Esophagus (tissue), 2 donors: ENCODE results near the gene PPM1H. TPM values are rescaled to one million over a fixed set of nuclear protein-coding genes. Genes with fewer than 3 reads are reported as not detected.
A peak's percentile ranks its signal among the peaks of the same experiment; 100 is the strongest.
"Not testable (repeated sequence)": the region's sequence is repeated elsewhere in the genome, so short reads cannot be mapped to it uniquely, and the experiment has no call there.

Source experiments
- H3K27ac ChIP-seq, 2 donors: one replicate each; pipeline ENCODE4 v1.5.1; 2013; ENCODE audit warnings: low read depth in 2 of 2, mild to moderate bottlenecking in 2 of 2, inconsistent platforms in 1 of 2, low read length in 1 of 2, moderate library complexity in 1 of 2
- H3K27me3 ChIP-seq, 2 donors: one replicate each; pipeline ENCODE4 v1.6.1; 2013; ENCODE audit warnings: low read length in 2 of 2, control low read depth in 1 of 2, mild to moderate bottlenecking in 1 of 2; ENCODE audit not compliant: insufficient read depth in 2 of 2, control insufficient read depth in 1 of 2
- H3K36me3 ChIP-seq, 2 donors: one replicate each; pipeline ENCODE4 v1.6.1; 2013; ENCODE audit warnings: low read length in 1 of 2; ENCODE audit not compliant: control insufficient read depth in 2 of 2, insufficient read depth in 2 of 2
- H3K4me1 ChIP-seq, 2 donors: one replicate each; pipeline ENCODE4 v1.6.1; 2013; ENCODE audit warnings: low read length in 1 of 2; ENCODE audit not compliant: control insufficient read depth in 2 of 2, insufficient read depth in 2 of 2
- H3K4me3 ChIP-seq, 2 donors: one replicate each; pipeline ENCODE4 v1.5.1; 2013; ENCODE audit warnings: low read length in 2 of 2, mild to moderate bottlenecking in 2 of 2, low read depth in 1 of 2, moderate library complexity in 1 of 2
- H3K9me3 ChIP-seq, 2 donors: one replicate each; pipeline ENCODE4 v1.6.1; 2013; ENCODE audit warnings: mild to moderate bottlenecking in 2 of 2, low read depth in 1 of 2, low read length in 1 of 2, moderate library complexity in 1 of 2; ENCODE audit not compliant: control insufficient read depth in 2 of 2, insufficient read depth in 1 of 2
- WGBS, 2 donors: extraction: QIAGEN DNeasy Blood & Tissue Kit; methylation state at CpG; one replicate each; pipeline ENCODE4 v1.1.7; 2013; 5-methylcytosine and 5-hydroxymethylcytosine counted together
- polyA plus RNA-seq, 2 donors: library from polyadenylated mRNA; stranded (reverse); fragments of 200-250 nt; gene quantifications; one replicate each; pipeline ENCODE4 v1.2.3, GENCODE V29; 2013
- donor health status: healthy with polysubstance abuse.
- donor health status: Bipolar disorder and iron deficiency.

Gene PPM1H
- polyA plus RNA-seq, 2 donors: 0.04 to 0.09 TPM

GRCh38 chr12:62948123-62948522 is 13.2 kb upstream of the PPM1H start:
- no peaks in the 10 kb centered on the region for H3K9me3 ChIP-seq
- no peaks in the 10 kb centered on the region for H3K4me1 ChIP-seq
- no peak overlapping the region for H3K4me3 ChIP-seq
- no peak overlapping the region for H3K27ac ChIP-seq
- no peaks in the 10 kb centered on the region for H3K36me3 ChIP-seq
- H3K27me3 ChIP-seq: no peaks in the 10 kb centered on the region
- 90 to 100% methylated on average over 1 of the region's 1 CpG for WGBS, 2 donors

DNA sequence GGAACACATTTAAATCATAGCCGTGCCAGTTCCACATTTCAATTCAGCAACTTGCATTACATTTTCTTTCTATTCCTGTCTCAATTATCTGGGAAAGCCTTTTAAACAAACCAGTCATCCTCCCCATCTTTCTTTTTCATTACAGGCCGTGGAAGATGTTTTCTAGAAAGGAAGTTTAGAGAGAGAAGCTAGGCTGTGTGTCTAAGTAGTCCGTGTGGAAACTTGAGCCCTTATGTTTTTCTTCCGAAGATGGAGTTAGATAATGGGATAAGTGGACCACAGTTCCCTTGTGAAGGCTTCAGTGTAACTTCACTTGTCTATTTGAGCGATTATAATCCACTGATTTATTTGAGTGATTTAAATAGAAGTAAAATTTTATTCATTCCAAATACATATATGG is 12.4 kb upstream of the PPM1H start:
- H3K4me3 ChIP-seq: no peak overlapping the region
- no peak overlapping the region for H3K27ac ChIP-seq
- WGBS, 2 donors: 78 to 86% methylated on average over 5 of the region's 5 CpGs
- no peaks in the 10 kb centered on the region for H3K4me1 ChIP-seq
- no peaks in the 10 kb centered on the region for H3K27me3 ChIP-seq
- H3K36me3 ChIP-seq: no peaks in the 10 kb centered on the region
- H3K9me3 ChIP-seq: no peaks in the 10 kb centered on the region

- Histone ChIP-seq H3K36me3 (no peaks in the 10 kb centered on the region), H3K9me3 (no peaks in the 10 kb centered on the region), H3K27me3 (no peaks in the 10 kb centered on the region), H3K4me1 (no peaks in the 10 kb centered on the region), H3K4me3 (no peak overlapping the region), H3K27ac (no peak overlapping the region)
- WGBS, 2 donors: 68 to 69% methylated on average over 3 of the region's 3 CpGs
Measured at GRCh38 chr12:62943779-62944395, 8.9 kb upstream of the PPM1H start.

- H3K27ac ChIP-seq, H3K9me3 ChIP-seq, H3K27me3 ChIP-seq, H3K36me3 ChIP-seq, H3K4me1 ChIP-seq, H3K4me3 ChIP-seq: not testable (repeated sequence)
- 68 to 70% methylated on average over 4 of the region's 4 CpGs for WGBS, 2 donors
Measured at GRCh38 chr12:62942316-62942715, 7.4 kb upstream of the PPM1H start.

DNA sequence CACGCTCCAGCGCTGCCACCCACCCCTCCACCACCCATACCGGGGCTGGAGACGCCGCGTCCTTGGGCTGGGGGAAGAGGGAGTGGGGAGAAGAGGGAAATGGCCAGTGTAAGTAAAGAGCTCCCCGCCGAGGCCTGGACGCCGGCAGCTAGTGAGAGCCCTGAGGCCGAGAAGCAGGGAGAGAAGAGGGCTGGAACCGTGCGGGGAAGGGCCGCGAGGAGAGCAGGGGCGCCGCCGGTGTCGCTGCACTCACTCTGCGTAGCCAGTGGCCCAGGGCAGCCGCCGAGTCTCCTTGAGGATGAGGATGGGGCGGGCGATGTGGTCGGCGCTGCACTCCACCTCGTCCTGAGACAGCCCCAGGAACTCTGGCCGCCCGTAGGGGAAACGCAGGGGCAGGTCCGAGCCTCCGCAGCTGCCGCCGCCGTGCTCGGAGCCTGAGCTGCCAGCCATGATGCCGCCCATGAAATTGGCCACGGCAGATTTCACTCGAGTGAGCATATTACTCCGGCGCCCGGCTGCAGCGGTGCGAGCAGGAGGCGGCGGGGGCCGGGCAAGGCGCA is 631 bp downstream of the PPM1H start:
- Histone ChIP-seq H3K27ac (no peak overlapping the region), H3K4me3 (peak overlapping the region; percentile 61 to 69), H3K36me3 (no peaks in the 10 kb centered on the region), H3K27me3 (peaks cover 0 to 7% of the 10 kb centered on the region in 2 donors), H3K9me3 (peaks cover 0 to 2% of the 10 kb centered on the region in 2 donors), H3K4me1 (peaks cover 6 to 13% of the 10 kb centered on the region in 2 donors)
- 0 to 1% methylated on average over 48 of the region's 48 CpGs for WGBS, 2 donors

DNA sequence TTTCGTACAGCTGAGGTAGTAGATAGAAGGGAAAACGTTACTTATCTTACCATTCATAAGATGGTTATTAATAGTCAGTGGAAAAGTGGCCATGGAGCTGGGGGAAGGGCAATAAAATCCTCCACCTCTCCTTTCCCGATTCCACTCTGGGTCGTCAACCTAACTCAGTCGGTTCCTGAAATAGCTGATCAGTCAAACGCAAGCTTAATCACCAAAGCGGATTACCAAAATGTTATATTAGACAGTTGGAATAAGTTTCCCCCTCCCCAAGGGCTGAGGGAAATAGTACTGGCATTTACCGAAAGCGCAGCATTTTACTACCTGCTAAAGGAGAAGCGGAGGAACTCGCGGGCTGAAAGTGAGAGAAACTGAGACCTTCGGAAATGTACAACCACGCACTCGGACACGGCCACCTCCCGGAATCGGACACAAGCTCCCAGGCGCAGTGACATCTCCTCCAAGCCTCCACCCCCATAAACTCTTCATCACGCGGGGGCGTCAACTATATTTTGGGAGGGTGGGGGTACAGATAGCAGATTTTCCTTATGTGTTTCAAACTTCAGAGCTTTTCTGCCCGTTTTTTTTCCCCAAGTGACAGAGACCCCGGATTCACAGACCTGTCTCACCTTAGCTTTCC is 1.2 kb downstream of the PPM1H start:
- peaks cover 6 to 13% of the 10 kb centered on the region in 2 donors for H3K4me1 ChIP-seq
- H3K4me3 ChIP-seq: peak overlapping the region; percentile 61 to 69
- peaks cover 0 to 7% of the 10 kb centered on the region in 2 donors for H3K27me3 ChIP-seq
- peaks cover 0 to 2% of the 10 kb centered on the region in 2 donors for H3K9me3 ChIP-seq
- H3K36me3 ChIP-seq: no peaks in the 10 kb centered on the region
- WGBS, 2 donors: 1% methylated on average over 24 of the region's 24 CpGs
- H3K27ac ChIP-seq: no peak overlapping the region

DNA sequence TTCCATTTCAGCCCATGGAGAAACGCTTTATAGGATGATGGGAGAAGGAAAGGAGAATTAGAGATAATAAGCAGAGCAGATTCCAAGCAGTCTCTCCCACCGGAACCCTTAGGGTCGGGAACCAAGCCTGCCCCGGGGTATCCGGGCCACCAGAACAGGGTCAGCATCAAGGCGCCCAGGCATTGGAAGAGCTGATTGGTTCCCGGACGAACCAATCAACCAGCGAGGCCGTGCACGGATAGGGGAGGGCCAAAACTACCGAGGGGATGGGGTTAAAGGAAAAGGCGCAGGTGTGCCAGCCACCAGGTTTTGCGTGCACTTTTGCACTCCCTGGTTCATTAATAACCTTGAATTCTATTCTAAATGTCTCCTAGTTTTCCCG is 1.7 kb downstream of the PPM1H start:
- peaks cover 0 to 7% of the 10 kb centered on the region in 2 donors for H3K27me3 ChIP-seq
- no peak overlapping the region for H3K27ac ChIP-seq
- WGBS, 2 donors: 3% methylated on average over 15 of the region's 15 CpGs

DNA sequence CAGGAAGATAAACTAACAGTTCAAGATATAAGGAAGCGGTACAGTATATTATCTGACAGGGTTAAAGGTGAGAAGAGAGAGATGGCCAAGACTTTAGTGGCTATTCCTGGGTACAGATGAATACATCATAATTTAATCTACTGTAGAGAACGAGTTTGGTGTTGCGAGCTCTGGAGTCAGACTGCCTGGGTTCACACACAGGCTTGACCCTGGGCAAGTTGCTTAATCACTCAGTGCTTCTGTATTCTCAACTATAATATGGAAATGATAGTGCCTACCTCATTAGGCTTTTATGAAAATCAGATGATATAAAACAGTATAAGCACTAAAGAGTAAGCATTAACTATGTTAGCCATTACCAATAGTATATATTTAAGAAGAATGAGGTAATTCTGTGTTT is 3.5 kb downstream of the PPM1H start:
- H3K9me3 ChIP-seq: peaks cover 0 to 2% of the 10 kb centered on the region in 2 donors
- H3K4me3 ChIP-seq: no peak overlapping the region
- H3K4me1 ChIP-seq: peaks cover 6 to 13% of the 10 kb centered on the region in 2 donors
- H3K27ac ChIP-seq: no peak overlapping the region
- peaks cover 0 to 7% of the 10 kb centered on the region in 2 donors for H3K27me3 ChIP-seq
- 67 to 88% methylated on average over 3 of the region's 3 CpGs for WGBS, 2 donors
- H3K36me3 ChIP-seq: no peaks in the 10 kb centered on the region

More for the DNA sequence above, 1.7 kb downstream of the PPM1H start:
- Histone ChIP-seq H3K36me3 (no peaks in the 10 kb centered on the region), H3K9me3 (peaks cover 0 to 2% of the 10 kb centered on the region in 2 donors), H3K4me3 (peak overlapping the region in 1 of 2 donors; percentile 69), H3K4me1 (peaks cover 6 to 13% of the 10 kb centered on the region in 2 donors)

GRCh38 chr12:62930546-62931425 is 4.2 kb downstream of the PPM1H start:
- no peak overlapping the region for H3K4me3 ChIP-seq

More at GRCh38 chr12:62930546-62931425, 4.2 kb downstream of the PPM1H start:
- no peak overlapping the region for H3K27ac ChIP-seq
- H3K9me3 ChIP-seq: peaks cover 0 to 2% of the 10 kb centered on the region in 2 donors
- WGBS, 2 donors: 39 to 46% methylated on average over 5 of the region's 5 CpGs
- H3K4me1 ChIP-seq: peaks cover 6 to 13% of the 10 kb centered on the region in 2 donors
- H3K27me3 ChIP-seq: peaks cover 0 to 7% of the 10 kb centered on the region in 2 donors
- H3K36me3 ChIP-seq: no peaks in the 10 kb centered on the region
